Left ventricle myocardium superior (tissue), 1 donor: ENCODE data around the gene HBG1. TPM values are rescaled to one million over a fixed set of nuclear protein-coding genes. Genes with fewer than 3 reads are reported as not detected.

Experiments used
- total RNA-seq: library from RNA; stranded (reverse); fragmentation: NEBNext Ultra II Directional; extraction: Animal tissue kit (Norgen Biotek cat#: 25700); gene quantifications from one replicate; pipeline ENCODE4 v1.2.1, GENCODE V29; 2021
- donor health status: DM: no; HTN: yes; CAD: no; lungs with severe emphysema.

The HBG1 gene
- total RNA-seq, 1 donor from 2014 or later, result not detected

Other genes with a start within 250 kb of the HBG1 start
- not detected for gene OR52J3, start 203.3 kb downstream of the HBG1 start, total RNA-seq
- gene OR52E2, start 190.2 kb downstream of the HBG1 start, total RNA-seq, result not detected
- not detected for gene OR52E1, start 180.3 kb downstream of the HBG1 start, total RNA-seq
- gene OR52A5, start 111.5 kb downstream of the HBG1 start, total RNA-seq, result not detected
- not detected for gene OR52A1, start 95.1 kb downstream of the HBG1 start, total RNA-seq
- not detected for gene OR51V1, start 49.2 kb downstream of the HBG1 start, total RNA-seq
- 61.2 TPM for gene HBB, start 22.8 kb downstream of the HBG1 start, total RNA-seq
- not detected for gene HBD, start 15.4 kb downstream of the HBG1 start, total RNA-seq
- not detected for gene HBG2, start 4.9 kb upstream of the HBG1 start, total RNA-seq
- not detected for gene HBE1, start 20.1 kb upstream of the HBG1 start, total RNA-seq
- gene OR51B4, start 52.1 kb upstream of the HBG1 start, total RNA-seq, result not detected
- gene OR51B2, start 74.4 kb upstream of the HBG1 start, total RNA-seq, result not detected
- gene OR51B5, start 93.7 kb upstream of the HBG1 start, total RNA-seq, result not detected
- gene OR51B6, start 101.7 kb upstream of the HBG1 start, total RNA-seq, result not detected
- gene OR51M1, start 134.0 kb upstream of the HBG1 start, total RNA-seq, result not detected
- not detected for gene OR51Q1, start 172.3 kb upstream of the HBG1 start, total RNA-seq
- not detected for gene OR51I1, start 191.7 kb upstream of the HBG1 start, total RNA-seq
- not detected for gene OR51I2, start 199.5 kb upstream of the HBG1 start, total RNA-seq
- not detected for gene OR52D1, start 238.8 kb upstream of the HBG1 start, total RNA-seq